Hepatocyte (in vitro differentiated cells): ENCODE results near the gene MLYCD. TPM values are rescaled to one million over a fixed set of nuclear protein-coding genes. Genes with fewer than 3 reads are reported as not detected.

Experiments
- DNase-seq: peaks from one replicate; pipeline ENCODE4 v3.0.0-alpha.2; 2016; ENCODE audit warnings: low spot score
- H2AFZ ChIP-seq: fragments of 200-600 bp; sonication (generic); 2 replicates; pipeline ENCODE4 v1.6.0; 2016; ENCODE audit warnings: antibody characterized with exemption, mild to moderate bottlenecking
- H3K27ac ChIP-seq: fragments of 200-600 bp; sonication (generic); 2 replicates; pipeline ENCODE4 v1.5.1; 2016; ENCODE audit warnings: mild to moderate bottlenecking
- H3K27me3 ChIP-seq: fragments of 200-600 bp; sonication (generic); 2 replicates; pipeline ENCODE4 v1.6.1; 2016
- H3K36me3 ChIP-seq: fragments of 200-600 bp; sonication (generic); replicated peaks from 2 replicates; pipeline ENCODE4 v1.5.1; 2016; ENCODE audit warnings: low read depth; ENCODE audit not compliant: insufficient read depth
- H3K4me1 ChIP-seq: fragments of 200-600 bp; sonication (generic); 2 replicates; pipeline ENCODE4 v1.5.1; 2016; ENCODE audit warnings: mild to moderate bottlenecking, moderate library complexity; ENCODE audit not compliant: insufficient read depth
- H3K4me2 ChIP-seq: fragments of 200-600 bp; sonication (generic); 2 replicates; pipeline ENCODE4 v1.6.0; 2016
- H3K4me3 ChIP-seq: fragments of 200-600 bp; sonication (generic); 2 replicates; pipeline ENCODE4 v1.5.1; 2016; ENCODE audit warnings: mild to moderate bottlenecking
- H3K79me2 ChIP-seq: fragments of 200-600 bp; sonication (generic); 2 replicates; pipeline ENCODE4 v1.6.0; 2017; ENCODE audit warnings: mild to moderate bottlenecking
- H3K9me2 ChIP-seq: fragments of 200-600 bp; sonication (generic); replicated peaks from 2 replicates; pipeline ENCODE4 v1.6.0; 2017; ENCODE audit warnings: mild to moderate bottlenecking; ENCODE audit not compliant: insufficient read depth
- H3K9me3 ChIP-seq: fragments of 200-600 bp; sonication (generic); 2 replicates; pipeline ENCODE4 v1.5.1; 2016; ENCODE audit warnings: low read depth, mild to moderate bottlenecking
- H4K20me1 ChIP-seq: fragments of 200-600 bp; sonication (generic); 2 replicates; pipeline ENCODE4 v1.6.0; 2016; ENCODE audit warnings: mild to moderate bottlenecking; ENCODE audit not compliant: insufficient read depth, poor library complexity, severe bottlenecking
- CTCF ChIP-seq: fragments of 200-600 bp; sonication (generic); IDR thresholded peaks from 2 replicates; pipeline ENCODE4 v1.5.1; 2016; ENCODE audit warnings: antibody characterized with exemption, mild to moderate bottlenecking; ENCODE audit not compliant: poor library complexity
- EZH2 ChIP-seq: fragments of 200-600 bp; sonication (generic); IDR thresholded peaks from 2 replicates; pipeline ENCODE4 v1.6.1; 2016; ENCODE audit warnings: antibody characterized with exemption, mild to moderate bottlenecking, borderline replicate concordance
- EZH2phosphoT487 ChIP-seq: fragments of 200-600 bp; sonication (generic); IDR thresholded peaks from one replicate; pipeline ENCODE4 v1.6.1; 2018; ENCODE audit warnings: antibody characterized with exemption, mild to moderate bottlenecking, low read depth, moderate library complexity; ENCODE audit not compliant: unreplicated experiment, severe bottlenecking
- WGBS: methylation state at CpG from one replicate; pipeline ENCODE4 v1.1.6; 2016; ENCODE audit warnings: low lambda C conversion rate; ENCODE audit errors: missing lambda C conversion rate; 5-methylcytosine and 5-hydroxymethylcytosine counted together
- polyA plus RNA-seq: library from polyadenylated mRNA; unstranded; fragments of >200 nt; fragmentation: Nextera tagmentation; extraction: Ambion mirVana; gene quantifications from 2 replicates; pipeline ENCODE4 v1.2.1, GENCODE V29; 2016
- total RNA-seq: library from RNA; depleted of rRNA; stranded (reverse); fragments of >200 nt; gene quantifications from 2 replicates; pipeline ENCODE4 v1.2.3, GENCODE V29; 2014

The MLYCD gene
- total and polyA plus RNA-seq, 2 experiments from 2014 or later = 6.3 to 10.1 TPM

GRCh38 chr16:83887564-83887963 is 11.4 kb upstream of the MLYCD start:
- H3K36me3 ChIP-seq = no peaks in the 10 kb centered on the region
- no peak for TF ChIP-seq EZH2
- no peak for TF ChIP-seq CTCF
- no peak for TF ChIP-seq EZH2phosphoT487
- H4K20me1 ChIP-seq = no peaks in the 10 kb centered on the region
- 78% methylated on average over 8 of the region's 8 CpGs for WGBS
- H3K27me3 ChIP-seq = no peaks in the 10 kb centered on the region
- H3K9me3 ChIP-seq = peaks cover 4% of the 10 kb centered on the region
- H2AFZ ChIP-seq = no peak overlapping the region
- H3K9me2 ChIP-seq = no peaks in the 10 kb centered on the region
- H3K79me2 ChIP-seq = no peaks in the 10 kb centered on the region
- no peak overlapping the region for H3K4me2 ChIP-seq
- H3K4me3 ChIP-seq = no peak overlapping the region
- DNase-seq = no peak
- no peak overlapping the region for H3K27ac ChIP-seq
- no peaks in the 10 kb centered on the region for H3K4me1 ChIP-seq

- Histone ChIP-seq H3K9me3 (peaks cover 4% of the 10 kb centered on the region), H2AFZ (no peak overlapping the region), H3K36me3 (no peaks in the 10 kb centered on the region), H3K4me2 (peak overlapping the region; percentile 46), H3K27me3 (no peaks in the 10 kb centered on the region), H3K4me1 (no peaks in the 10 kb centered on the region), H4K20me1 (no peaks in the 10 kb centered on the region), H3K79me2 (no peaks in the 10 kb centered on the region), H3K27ac (peak overlapping the region; percentile 25), H3K4me3 (no peak overlapping the region), H3K9me2 (no peaks in the 10 kb centered on the region)
- DNase-seq = peak; percentile 44
- TF ChIP-seq CTCF = no peak
- TF ChIP-seq EZH2phosphoT487 = no peak
- no peak for TF ChIP-seq EZH2
- 26% methylated on average over 4 of the region's 4 CpGs for WGBS
Measured at GRCh38 chr16:83888672-83889044, 10.3 kb upstream of the MLYCD start.

- Histone ChIP-seq H3K4me2 (no peak overlapping the region), H3K27me3 (no peaks in the 10 kb centered on the region), H3K9me3 (peaks cover 4% of the 10 kb centered on the region), H3K4me3 (no peak overlapping the region), H4K20me1 (no peaks in the 10 kb centered on the region), H3K36me3 (no peaks in the 10 kb centered on the region), H3K9me2 (no peaks in the 10 kb centered on the region), H2AFZ (no peak overlapping the region), H3K4me1 (no peaks in the 10 kb centered on the region), H3K79me2 (no peaks in the 10 kb centered on the region), H3K27ac (no peak overlapping the region)
- TF ChIP-seq CTCF (no peak), EZH2phosphoT487 (no peak), EZH2 (no peak)
- no peak for DNase-seq
- 96% methylated on average over 5 of the region's 5 CpGs for WGBS
Measured at GRCh38 chr16:83890359-83890758, 8.6 kb upstream of the MLYCD start.

- no peak for TF ChIP-seq EZH2
- no peak for TF ChIP-seq EZH2phosphoT487
- WGBS = 79% methylated on average over 3 of the region's 3 CpGs
Measured at GRCh38 chr16:83891742-83892141, 7.2 kb upstream of the MLYCD start.

More at GRCh38 chr16:83891742-83892141, 7.2 kb upstream of the MLYCD start:
- Histone ChIP-seq H3K4me2 (no peak overlapping the region), H3K4me1 (no peaks in the 10 kb centered on the region), H3K36me3 (no peaks in the 10 kb centered on the region), H3K27ac (no peak overlapping the region), H2AFZ (no peak overlapping the region), H3K79me2 (no peaks in the 10 kb centered on the region), H4K20me1 (no peaks in the 10 kb centered on the region), H3K9me2 (no peaks in the 10 kb centered on the region), H3K9me3 (peaks cover 4% of the 10 kb centered on the region), H3K27me3 (no peaks in the 10 kb centered on the region), H3K4me3 (no peak overlapping the region)
- no peak for DNase-seq
